Measurements from ENCODE around the gene SLC16A10. TPM values are rescaled to one million over a fixed set of nuclear protein-coding genes. Genes with fewer than 3 reads are reported as not detected.

SLC16A10 gene
- total and polyA plus RNA-seq, 2 of the 8 experiments (the other 6 are each of a cell fraction or from before 2014, with no cell fraction given) = 18.6 to 23.2 TPM

GRCh38 chr6:111161650-111162049 is 74.3 kb downstream of the SLC16A10 start (continued):
- TF ChIP-seq RFX5 (IDR thresholded peaks at IDR 0.05; ENCODE audit: borderline replicate concordance, low read depth, low read length) = no peak
- TF ChIP-seq BCL11A (IDR thresholded peaks at IDR 0.05; ENCODE audit: low read depth in 2 of 2, low read length in 2 of 2) = no peak
- TF ChIP-seq, protein P1, sequence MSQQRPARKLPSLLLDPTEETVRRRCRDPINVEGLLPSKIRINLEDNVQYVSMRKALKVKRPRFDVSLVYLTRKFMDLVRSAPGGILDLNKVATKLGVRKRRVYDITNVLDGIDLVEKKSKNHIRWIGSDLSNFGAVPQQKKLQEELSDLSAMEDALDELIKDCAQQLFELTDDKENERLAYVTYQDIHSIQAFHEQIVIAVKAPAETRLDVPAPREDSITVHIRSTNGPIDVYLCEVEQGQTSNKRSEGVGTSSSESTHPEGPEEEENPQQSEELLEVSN (IDR thresholded peaks at IDR 0.05) = no peak
